Ovary (tissue), 3 donors: Measurements from ENCODE around the gene TMCC2.

ENCODE experiments used
- CTCF ChIP-seq, 3 donors: fragments of 450-650 bp in 2 of 3; fragments of 200-600 bp in 1 of 3; IDR thresholded peaks; one replicate each; pipeline versions ENCODE4 v1.5.1 to v1.8.0; 2016 to 2022; ENCODE audit warnings: antibody characterized with exemption in 3 of 3, mild to moderate bottlenecking in 1 of 3
- POLR2A ChIP-seq: fragments of 450-650 bp; IDR thresholded peaks from one replicate; pipeline ENCODE4 v1.6.1; 2017; ENCODE audit warnings: antibody characterized with exemption, mild to moderate bottlenecking, moderate library complexity
- donor health status: DM: no; HTN: no; CAD: no.

GRCh38 chr1:205303247-205303888, 75.6 kb downstream of the TMCC2 start:
- TF ChIP-seq POLR2A = no peak
- TF ChIP-seq CTCF (IDR thresholded peaks at IDR 0.05) = no peak
